K562 (cell line): ENCODE data around the gene TRNAU1AP. TPM values are rescaled to one million over a fixed set of nuclear protein-coding genes. Genes with fewer than 3 reads are reported as not detected.

Experiments
- CBFA2T3 ChIP-seq: fragments of 450-650 bp; IDR thresholded peaks from 2 replicates; pipeline ENCODE4 v1.6.1; 2017
- CBX5 ChIP-seq: IDR thresholded peaks from 2 replicates; pipeline ENCODE4 v1.6.1; 2014; ENCODE audit warnings: low read depth, borderline replicate concordance
- CEBPB ChIP-seq: fragments of 450-650 bp; IDR thresholded peaks from 2 replicates; pipeline ENCODE4 v1.6.1; 2016; ENCODE audit warnings: missing genetic modification characterization, missing compliant biosample characterization
- GTF2E2 ChIP-seq: fragments of 200-800 bp; sonication (Bioruptor generic); IDR thresholded peaks from 2 replicates; pipeline ENCODE4 v1.6.1; 2016; ENCODE audit warnings: missing genetic modification characterization, missing compliant biosample characterization
- MEF2A ChIP-seq: IDR thresholded peaks from 2 replicates; pipeline ENCODE4 v1.6.1; 2011; ENCODE audit warnings: low read depth, mild to moderate bottlenecking, low read length, moderate library complexity; ENCODE audit not compliant: control insufficient read depth
- NR2C1 ChIP-seq, 2 experiments: fragments of 450-650 bp; IDR thresholded peaks; 2 replicates each; pipeline ENCODE4 v1.6.1; 2017; ENCODE audit warnings: mild to moderate bottlenecking in 2 of 2, antibody characterized with exemption in 1 of 2, inconsistent platforms in 1 of 2, missing compliant biosample characterization in 1 of 2, missing genetic modification characterization in 1 of 2
- PRPF4 ChIP-seq: fragments of 200-400 bp; formaldehyde crosslinking; IDR thresholded peaks from one replicate; pipeline ENCODE4 v1.6.1; 2017; ENCODE audit warnings: low read length, low read depth, mild to moderate bottlenecking; ENCODE audit not compliant: insufficient read depth, poor library complexity, severe bottlenecking
- SLC30A9 ChIP-seq: fragments of 250-450 bp; sonication (Bioruptor Pico); IDR thresholded peaks from 2 replicates; pipeline ENCODE4 v1.8.0; 2022; ENCODE audit warnings: mild to moderate bottlenecking, moderate library complexity
- SMARCC2 ChIP-seq: fragments of 450-650 bp; IDR thresholded peaks from 2 replicates; pipeline ENCODE4 v1.6.1; 2017; ENCODE audit warnings: antibody characterized with exemption, moderate library complexity, mild to moderate bottlenecking, low read depth
- ZEB2 ChIP-seq: fragments of 450-650 bp; IDR thresholded peaks from 2 replicates; pipeline ENCODE4 v1.6.1; 2016
- ZFP30 ChIP-seq: fragments of 250-450 bp; sonication (Bioruptor Pico); IDR thresholded peaks from 2 replicates; pipeline ENCODE4 v1.8.0; 2022; ENCODE audit warnings: moderate library complexity, mild to moderate bottlenecking, inconsistent platforms, borderline replicate concordance
- ZNF165 ChIP-seq: fragments of 250-450 bp; sonication (Bioruptor Pico); IDR thresholded peaks from 2 replicates; pipeline ENCODE4 v1.4.0; 2020; ENCODE audit warnings: borderline replicate concordance
- polyA plus RNA-seq, 8 experiments: library from polyadenylated mRNA; depleted of rRNA in 4 of 8; stranded (reverse) in 5 of 8; unstranded in 3 of 8; fragments of >200 nt; fragmentation: Nextera tagmentation in 2 of 8; fragmentation: Illumina TruSeq in 1 of 8; extraction: Ambion mirVana in 2 of 8; extraction: Trizol in 1 of 8; gene quantifications; 2 replicates each; pipeline versions ENCODE4 v1.2.1 to v1.2.3, GENCODE V29; 2011 to 2014; ENCODE audit warnings: inconsistent platforms in 1 of 8, missing spikeins in 1 of 8
- total RNA-seq, 7 experiments: library from RNA; depleted of rRNA in 6 of 7; stranded (reverse); fragments of >200 nt in 6 of 7; fragmentation: Illumina TruSeq in 2 of 7; extraction: Trizol in 2 of 7; gene quantifications; 2 replicates each; pipeline versions ENCODE4 v1.2.1 to v1.2.3, GENCODE V29; 2011 to 2021; ENCODE audit warnings: low replicate concordance in 1 of 7
- TF ChIP-seq, protein P1 (sequence below), 3 experiments: fragments of 200-800 bp in 1 of 3; fragments of 250-450 bp in 1 of 3; fragments of 450-650 bp in 1 of 3; sonication (Bioruptor Pico) in 1 of 3; sonication (Bioruptor generic) in 1 of 3; formaldehyde crosslinking in 1 of 3; IDR thresholded peaks; 2 replicates each; pipeline versions ENCODE4 v1.6.1 to v1.8.0; 2016 to 2022; ENCODE audit warnings: mild to moderate bottlenecking in 2 of 3, missing genetic modification characterization in 2 of 3, missing compliant biosample characterization in 1 of 3, moderate library complexity in 1 of 3
- TF ChIP-seq, protein P2 (sequence below): sonication (generic); formaldehyde crosslinking; IDR thresholded peaks from 2 replicates; pipeline ENCODE4 v1.4.0; 2020; ENCODE audit warnings: mild to moderate bottlenecking, missing genetic modification reagents
- TF ChIP-seq, protein P3 (sequence below): sonication (generic); formaldehyde crosslinking; IDR thresholded peaks from 2 replicates; pipeline ENCODE4 v1.9.0; 2022; ENCODE audit warnings: mild to moderate bottlenecking, missing genetic modification reagents
- TF ChIP-seq, protein P4 (sequence below), 2 experiments: fragments of 250-450 bp in 1 of 2; fragments of 450-650 bp in 1 of 2; sonication (Bioruptor Pico) in 1 of 2; IDR thresholded peaks; 2 replicates each; pipeline versions ENCODE4 v1.6.1 to v1.8.0; 2016 to 2021; ENCODE audit warnings: mild to moderate bottlenecking in 2 of 2, moderate library complexity in 2 of 2, missing compliant biosample characterization in 1 of 2, missing genetic modification characterization in 1 of 2

The TRNAU1AP gene
- total and polyA plus RNA-seq, 9 of the 15 experiments (the other 6 are each of a cell fraction or from before 2014, with no cell fraction given): 34.9 to 110 (median 46.3) TPM

DNA sequence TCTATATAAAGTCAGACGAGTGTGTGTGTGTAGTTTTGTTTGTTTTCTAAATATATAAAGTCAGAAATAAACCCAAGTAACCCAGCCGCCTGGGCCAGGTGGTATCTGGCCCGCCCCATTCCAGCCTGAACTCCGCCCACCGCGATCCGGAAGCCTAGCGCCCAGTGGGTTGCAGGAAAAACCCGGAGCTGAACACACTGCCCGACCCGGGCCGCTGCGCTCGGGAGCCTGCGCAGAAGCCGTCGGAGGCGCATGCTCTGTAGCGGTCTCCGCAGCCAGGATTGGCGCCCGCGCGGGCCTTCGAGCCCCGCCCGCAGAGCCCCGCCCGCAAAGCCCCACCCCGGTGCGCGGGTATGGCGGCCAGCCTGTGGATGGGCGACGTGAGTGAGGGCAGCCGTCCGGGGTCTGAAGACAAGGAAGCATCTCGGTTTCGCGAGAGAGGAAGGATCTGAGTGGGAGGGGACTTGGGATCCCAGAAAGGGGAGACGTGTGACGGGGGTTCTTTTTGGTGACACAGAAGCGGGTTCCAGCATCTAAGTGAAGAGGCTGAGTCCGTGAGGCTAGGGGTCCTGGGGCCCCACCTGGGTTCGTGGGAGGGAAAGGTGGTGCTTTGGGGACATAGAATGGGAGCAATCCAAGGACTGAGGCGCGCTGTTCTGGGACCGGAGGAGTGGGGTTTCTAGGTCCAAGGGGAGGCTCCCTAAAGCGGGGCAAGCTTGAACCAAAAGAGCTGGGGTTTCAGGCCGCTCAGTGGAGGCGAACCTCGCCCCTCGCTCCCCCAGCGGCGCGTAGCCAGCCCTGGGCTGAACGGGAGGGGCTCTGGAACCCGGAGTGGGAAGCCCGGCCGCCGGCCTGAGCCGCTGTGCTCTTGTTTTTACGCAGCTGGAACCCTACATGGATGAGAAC is at the start of gene TRNAU1AP (continued):
- TF ChIP-seq, protein P1, sequence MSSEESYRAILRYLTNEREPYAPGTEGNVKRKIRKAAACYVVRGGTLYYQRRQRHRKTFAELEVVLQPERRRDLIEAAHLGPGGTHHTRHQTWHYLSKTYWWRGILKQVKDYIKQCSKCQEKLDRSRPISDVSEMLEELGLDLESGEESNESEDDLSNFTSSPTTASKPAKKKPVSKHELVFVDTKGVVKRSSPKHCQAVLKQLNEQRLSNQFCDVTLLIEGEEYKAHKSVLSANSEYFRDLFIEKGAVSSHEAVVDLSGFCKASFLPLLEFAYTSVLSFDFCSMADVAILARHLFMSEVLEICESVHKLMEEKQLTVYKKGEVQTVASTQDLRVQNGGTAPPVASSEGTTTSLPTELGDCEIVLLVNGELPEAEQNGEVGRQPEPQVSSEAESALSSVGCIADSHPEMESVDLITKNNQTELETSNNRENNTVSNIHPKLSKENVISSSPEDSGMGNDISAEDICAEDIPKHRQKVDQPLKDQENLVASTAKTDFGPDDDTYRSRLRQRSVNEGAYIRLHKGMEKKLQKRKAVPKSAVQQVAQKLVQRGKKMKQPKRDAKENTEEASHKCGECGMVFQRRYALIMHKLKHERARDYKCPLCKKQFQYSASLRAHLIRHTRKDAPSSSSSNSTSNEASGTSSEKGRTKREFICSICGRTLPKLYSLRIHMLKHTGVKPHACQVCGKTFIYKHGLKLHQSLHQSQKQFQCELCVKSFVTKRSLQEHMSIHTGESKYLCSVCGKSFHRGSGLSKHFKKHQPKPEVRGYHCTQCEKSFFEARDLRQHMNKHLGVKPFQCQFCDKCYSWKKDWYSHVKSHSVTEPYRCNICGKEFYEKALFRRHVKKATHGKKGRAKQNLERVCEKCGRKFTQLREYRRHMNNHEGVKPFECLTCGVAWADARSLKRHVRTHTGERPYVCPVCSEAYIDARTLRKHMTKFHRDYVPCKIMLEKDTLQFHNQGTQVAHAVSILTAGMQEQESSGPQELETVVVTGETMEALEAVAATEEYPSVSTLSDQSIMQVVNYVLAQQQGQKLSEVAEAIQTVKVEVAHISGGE (CRISPR knock-in tag; IDR thresholded peaks at IDR 0.05): 0 out of 6 replicates have a peak, but pooled peaks of 1 of the 3 experiments have one; percentile 20
- TF ChIP-seq NR2C1 (IDR thresholded peaks at IDR 0.05): no peak; the same call in 1 of the 2 replicates
- TF ChIP-seq NR2C1 (tag; IDR thresholded peaks at IDR 0.05): no peak
- no peak for TF ChIP-seq ZFP30
- no peak for TF ChIP-seq CEBPB (tag)
- TF ChIP-seq CBX5: 0 out of 2 replicates have a peak, but pooled peaks have one; percentile 64
- peak; percentile 56; the same call in 1 of the 2 replicates for TF ChIP-seq GTF2E2 (tag)
- no peak for TF ChIP-seq PRPF4
- no peak for TF ChIP-seq MEF2A
- no peak for TF ChIP-seq SMARCC2
- TF ChIP-seq, protein P2, sequence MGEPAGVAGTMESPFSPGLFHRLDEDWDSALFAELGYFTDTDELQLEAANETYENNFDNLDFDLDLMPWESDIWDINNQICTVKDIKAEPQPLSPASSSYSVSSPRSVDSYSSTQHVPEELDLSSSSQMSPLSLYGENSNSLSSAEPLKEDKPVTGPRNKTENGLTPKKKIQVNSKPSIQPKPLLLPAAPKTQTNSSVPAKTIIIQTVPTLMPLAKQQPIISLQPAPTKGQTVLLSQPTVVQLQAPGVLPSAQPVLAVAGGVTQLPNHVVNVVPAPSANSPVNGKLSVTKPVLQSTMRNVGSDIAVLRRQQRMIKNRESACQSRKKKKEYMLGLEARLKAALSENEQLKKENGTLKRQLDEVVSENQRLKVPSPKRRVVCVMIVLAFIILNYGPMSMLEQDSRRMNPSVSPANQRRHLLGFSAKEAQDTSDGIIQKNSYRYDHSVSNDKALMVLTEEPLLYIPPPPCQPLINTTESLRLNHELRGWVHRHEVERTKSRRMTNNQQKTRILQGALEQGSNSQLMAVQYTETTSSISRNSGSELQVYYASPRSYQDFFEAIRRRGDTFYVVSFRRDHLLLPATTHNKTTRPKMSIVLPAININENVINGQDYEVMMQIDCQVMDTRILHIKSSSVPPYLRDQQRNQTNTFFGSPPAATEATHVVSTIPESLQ (CRISPR knock-in tag): peak; percentile 32; the same call in 1 of the 2 replicates
- TF ChIP-seq SLC30A9: no peak
- 0 out of 2 replicates have a peak, but pooled peaks have one; percentile 16 for TF ChIP-seq ZEB2
- TF ChIP-seq, protein P3, sequence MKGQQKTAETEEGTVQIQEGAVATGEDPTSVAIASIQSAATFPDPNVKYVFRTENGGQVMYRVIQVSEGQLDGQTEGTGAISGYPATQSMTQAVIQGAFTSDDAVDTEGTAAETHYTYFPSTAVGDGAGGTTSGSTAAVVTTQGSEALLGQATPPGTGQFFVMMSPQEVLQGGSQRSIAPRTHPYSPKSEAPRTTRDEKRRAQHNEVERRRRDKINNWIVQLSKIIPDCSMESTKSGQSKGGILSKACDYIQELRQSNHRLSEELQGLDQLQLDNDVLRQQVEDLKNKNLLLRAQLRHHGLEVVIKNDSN (CRISPR knock-in tag): peak; percentile 34
- TF ChIP-seq, protein P4, sequence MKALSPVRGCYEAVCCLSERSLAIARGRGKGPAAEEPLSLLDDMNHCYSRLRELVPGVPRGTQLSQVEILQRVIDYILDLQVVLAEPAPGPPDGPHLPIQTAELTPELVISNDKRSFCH (CRISPR knock-in tag; IDR thresholded peaks at IDR 0.05): no peak
- TF ChIP-seq, protein P4 (tag; IDR thresholded peaks at IDR 0.05): no peak; the same call in 1 of the 2 replicates
- no peak for TF ChIP-seq CBFA2T3
- TF ChIP-seq ZNF165 (CRISPR knock-in tag): no peak
